GM18861 (cell line): ENCODE results near the gene GTF2I.
"Not testable (repeated sequence)": the region's sequence is repeated elsewhere in the genome, so short reads cannot be mapped to it uniquely, and the experiment has no call there.

Experiments
- ATAC-seq: cut with Tn5 transposase; IDR thresholded peaks from one replicate; pipeline ENCODE4 v1.9.1; 2021; ENCODE audit not compliant: unreplicated experiment

Gene GTF2I

DNA sequence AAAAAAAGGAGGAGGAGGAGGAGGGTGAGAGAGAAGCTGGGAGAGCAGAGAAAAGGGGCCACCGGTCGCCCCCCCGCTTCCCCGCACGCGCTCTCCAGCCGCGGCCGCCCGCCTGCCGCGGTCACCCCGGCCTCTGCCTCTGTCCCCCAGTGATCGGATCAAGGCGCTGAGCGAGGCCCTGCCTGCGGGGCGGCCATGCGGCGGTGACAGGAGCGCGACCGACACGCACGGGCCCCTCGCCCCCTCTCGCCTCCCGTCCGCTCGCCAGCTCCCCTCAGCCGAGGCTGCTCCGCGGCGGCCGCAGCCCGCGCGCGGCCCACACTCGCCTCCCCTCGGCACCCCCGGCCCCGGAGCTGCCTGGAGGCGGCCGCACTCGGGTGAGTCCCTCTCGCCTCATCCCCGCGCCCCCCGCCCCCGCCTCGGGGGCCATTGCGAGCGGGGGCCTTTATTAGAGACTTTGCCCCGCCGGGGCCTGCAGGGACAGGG lies at the start of gene GTF2I:
Gene GTF2I (plus strand): TSS at position 27 of the 486 bp plus-strand sequence. CDS start 31,411 bp downstream, outside the sequence.
- ATAC-seq: peak; percentile 2

DNA sequence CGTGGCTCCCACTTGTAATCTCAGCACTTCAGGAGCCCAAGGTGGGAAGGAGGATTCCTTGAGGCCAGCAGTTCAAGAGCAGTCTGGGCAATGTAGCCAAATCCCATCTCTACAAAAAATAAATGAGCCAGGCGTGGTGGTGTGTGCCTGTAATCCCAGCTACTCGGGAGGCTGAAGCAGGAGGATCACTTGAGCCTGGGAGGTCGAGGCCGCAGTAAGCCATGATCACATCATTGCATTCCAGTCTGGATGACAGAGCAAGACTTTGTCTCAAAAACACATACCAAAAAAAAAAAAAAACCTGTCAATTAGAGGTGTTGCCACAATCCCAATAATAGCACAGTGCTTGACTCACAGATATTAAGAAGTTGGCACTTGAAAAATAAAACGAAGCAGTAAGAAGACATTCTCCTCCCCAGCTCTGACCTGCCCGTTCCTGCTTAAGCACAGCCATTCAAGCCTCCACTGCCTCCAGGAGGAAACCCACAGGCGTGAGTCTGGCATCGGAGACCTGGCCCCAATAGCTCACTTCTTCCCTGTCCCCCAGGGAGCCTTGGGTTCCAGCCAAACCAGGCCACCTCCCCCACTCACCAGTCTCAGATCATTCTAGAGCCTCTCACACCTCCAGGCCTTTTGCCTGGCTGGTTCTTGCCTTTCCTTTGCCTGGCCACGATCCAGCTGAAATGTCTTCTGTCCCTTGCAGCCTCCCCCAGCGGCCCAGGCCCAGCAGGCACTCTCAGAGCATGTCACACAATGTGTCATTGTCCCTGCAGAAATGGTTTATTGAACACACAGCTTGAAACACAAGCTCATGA lies 45.3 kb upstream of the GTF2I start:
- ATAC-seq: no peak

DNA sequence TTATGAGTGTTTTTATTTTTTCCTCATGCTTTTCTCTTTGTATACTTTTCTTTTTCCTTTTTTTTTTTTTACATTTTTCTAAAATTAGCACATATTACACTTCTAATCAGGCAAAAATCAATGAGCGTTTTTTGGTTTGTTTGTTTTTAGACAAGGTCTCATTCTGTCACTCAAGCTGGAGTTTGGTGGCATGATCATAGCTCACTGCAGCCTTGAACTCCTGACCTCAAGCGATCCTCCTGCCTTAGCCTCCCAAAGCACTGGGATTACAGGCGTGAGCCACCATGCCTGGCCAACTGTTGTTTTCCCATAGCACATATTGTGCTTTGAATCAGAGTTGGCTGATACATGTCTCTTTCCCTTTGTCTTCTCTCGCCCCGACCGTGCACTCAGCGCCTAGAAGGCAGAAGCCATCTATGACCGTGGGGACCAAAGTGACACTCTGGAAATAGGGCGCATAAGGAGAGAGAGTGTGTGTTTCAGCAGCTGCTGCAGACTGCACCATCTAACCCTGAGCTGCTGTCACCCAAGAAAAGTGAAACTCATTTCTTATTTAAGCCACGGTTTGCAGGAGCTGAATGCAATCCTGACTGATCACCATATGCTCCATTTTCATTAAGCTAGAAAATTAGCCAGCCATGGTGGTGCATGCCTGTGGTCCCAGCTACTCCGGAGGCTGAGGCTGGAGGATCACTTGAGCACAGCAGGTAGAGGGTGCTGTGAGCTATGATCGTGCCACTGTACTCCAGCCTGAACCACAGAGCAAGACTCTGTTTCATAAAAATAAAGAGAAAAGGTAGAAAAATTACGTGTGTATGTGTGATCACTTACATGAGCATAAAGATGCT lies 41.4 kb upstream of the GTF2I start:
- no peak for ATAC-seq

DNA sequence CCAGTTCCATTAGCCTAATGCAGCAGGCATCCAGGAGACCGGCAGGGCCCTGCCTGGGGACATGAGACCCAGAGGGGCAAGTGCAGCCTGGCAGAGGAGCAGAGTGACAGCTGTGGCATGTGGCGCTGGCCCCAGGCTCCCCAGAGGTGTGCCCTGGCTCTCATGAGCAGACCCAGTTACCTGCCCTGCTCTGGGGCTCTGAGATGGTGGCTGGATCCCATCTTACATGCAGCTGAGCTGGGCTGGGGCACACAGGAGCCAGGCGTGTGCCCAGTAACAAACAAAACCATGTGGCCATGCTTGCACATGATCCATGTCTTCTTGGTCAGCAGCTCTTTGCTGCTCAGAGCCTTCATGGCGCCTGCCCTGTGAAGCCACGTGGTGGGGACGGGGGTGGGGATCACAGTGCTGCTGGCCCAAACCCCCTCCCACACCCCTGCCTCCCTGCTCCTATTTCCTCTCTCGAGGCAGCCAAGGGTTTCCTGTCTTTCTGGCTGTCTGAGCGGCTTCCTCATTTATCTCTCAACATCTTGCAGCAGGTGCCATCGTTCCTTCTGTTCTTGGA lies 40.3 kb upstream of the GTF2I start:
- ATAC-seq: no peak

DNA sequence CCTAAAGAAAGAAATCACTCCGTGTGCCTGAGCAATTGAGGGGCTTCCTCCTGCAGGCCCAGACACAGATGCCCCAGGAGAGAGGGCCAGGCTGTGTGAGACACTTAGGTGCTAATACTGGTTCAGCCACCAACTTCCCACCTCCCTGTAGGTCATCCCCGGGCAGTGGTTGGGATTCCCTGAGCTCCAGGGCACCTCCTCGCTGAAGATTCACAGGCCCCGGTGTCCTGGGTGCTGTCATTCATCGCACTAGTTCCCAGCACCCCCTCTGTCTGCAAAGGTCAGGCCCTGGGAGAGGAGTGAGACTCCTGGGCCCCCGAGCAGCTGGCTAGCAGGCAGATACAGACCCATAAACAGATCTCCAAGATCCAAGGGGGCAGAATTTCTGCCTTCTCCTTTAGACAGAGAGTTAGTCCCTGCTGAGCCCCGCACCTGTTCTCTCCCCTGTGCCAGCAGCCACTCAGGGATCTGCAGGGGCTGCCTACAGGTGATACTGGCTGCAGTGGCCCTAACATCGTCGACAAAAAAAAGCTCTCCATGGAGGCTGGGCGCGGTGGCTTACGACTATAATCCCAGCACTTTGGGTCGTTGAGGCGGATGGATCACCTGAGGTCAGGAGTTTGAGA lies 38.2 kb upstream of the GTF2I start:
- ATAC-seq: no peak

DNA sequence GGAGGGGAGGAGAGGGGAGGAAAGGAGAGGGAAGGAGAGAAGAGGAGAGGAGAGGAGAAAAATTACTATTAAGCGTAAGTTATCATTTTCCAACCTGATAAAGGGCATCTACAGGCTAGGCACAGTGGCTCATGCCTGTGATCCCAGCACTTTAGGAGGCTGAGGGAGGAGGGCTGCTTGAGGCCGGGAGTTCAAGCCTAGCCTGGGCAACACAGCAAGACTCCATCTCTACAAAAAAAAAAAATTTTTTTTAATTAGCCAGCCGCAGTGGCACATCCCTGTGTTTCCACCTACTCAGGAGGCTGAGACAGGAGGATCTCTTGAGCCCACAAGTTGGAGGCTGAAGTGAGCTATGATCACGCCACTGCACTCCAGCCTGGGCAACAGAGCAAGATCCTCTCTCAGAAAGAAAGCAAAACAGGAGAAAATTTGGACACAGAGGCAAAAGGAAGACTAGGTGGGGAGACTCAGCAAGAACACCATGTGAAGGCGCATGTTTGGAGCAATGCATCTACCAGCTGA lies 35.2 kb upstream of the GTF2I start:
- no peak for ATAC-seq

DNA sequence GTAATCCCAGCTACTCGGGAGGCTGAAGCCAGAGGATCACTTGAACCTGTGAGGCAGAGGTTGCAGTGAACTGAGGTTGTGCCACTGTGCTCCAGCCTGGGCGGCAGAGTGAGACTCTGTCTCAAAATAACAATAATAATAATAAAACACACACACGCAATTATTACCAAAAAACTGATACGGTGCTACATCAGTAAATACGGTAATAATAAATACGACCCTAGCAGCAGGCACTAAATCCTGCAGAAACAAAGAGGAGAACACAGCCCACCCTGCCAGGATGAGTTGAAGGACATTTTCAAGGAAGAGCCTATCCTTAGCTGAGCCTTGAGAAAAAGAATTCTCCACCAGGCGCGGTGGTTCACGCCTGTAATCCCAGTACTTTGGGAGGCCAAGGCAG lies 34.4 kb upstream of the GTF2I start:
- ATAC-seq: no peak

DNA sequence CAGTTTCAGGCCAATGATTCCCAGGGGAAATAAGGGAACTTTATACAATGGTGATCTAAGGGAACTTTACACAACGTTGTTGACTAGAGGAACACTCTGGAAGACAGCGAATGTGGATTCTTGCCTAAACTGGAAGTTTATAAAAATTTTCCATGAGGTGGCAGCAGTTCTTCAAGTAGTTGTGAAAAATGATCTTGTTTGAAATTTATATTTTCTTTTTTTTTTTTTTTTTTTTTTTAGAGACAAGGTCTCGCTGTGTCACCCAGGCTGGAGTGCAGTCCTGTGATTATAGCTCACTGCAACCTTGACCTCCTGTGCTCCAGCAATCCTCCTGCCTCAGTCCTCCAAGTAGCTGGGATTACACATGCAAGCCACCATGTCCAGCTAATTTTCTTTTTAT lies 32.1 kb upstream of the GTF2I start:
- ATAC-seq: no peak

DNA sequence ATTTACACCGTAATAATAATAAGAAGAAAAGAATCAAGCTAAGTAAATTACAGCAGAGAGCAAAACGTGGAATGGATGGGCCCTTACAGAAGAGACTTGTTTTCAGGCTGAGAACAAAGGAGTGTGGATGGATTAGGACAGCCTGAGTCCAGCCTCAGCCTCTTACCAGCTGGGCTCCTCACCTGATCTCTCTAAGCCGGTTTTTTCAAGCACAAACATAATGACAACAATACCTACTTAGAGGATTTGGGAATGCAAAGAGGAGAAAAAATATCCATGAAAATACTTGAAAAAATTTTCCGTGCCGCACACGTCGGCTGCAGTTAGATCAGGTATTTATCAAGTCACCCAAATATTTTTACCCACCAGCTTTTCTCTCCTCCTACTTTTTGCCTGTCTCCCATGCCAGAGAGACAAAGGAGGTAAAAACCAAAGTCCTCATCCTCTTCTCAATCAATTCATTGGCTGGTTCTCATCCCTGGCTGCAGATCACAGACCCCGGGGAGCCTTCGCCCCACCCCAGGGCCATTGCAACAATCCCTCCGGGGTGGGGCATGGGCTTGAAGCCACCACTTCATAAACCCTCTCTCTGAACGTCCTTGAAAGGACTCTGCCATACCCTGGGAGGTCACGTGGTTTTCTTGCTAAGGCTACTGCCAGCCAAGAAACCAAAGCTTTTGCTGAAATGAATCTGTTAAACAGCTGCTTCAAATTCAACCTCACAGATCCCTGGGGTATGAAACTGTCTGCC lies 29.7 kb upstream of the GTF2I start:
- no peak for ATAC-seq

DNA sequence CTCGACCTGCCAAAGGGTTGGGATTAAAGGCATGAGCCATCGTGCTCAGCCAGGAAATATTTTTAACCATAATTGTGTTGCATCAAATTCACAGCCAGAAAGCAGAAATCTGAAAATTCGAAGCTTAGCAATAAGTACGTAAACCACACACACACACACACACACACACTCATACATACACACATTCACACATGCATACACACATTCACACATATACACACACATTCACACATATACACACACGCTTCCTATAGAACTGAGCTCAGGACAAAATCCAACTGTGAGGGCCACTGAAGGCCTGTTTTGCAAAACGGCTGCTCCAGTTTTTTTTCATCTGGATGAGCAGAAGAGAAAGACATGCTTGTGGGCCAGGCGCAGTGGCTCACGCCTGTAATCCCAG lies 25.0 kb upstream of the GTF2I start:
- no peak for ATAC-seq

DNA sequence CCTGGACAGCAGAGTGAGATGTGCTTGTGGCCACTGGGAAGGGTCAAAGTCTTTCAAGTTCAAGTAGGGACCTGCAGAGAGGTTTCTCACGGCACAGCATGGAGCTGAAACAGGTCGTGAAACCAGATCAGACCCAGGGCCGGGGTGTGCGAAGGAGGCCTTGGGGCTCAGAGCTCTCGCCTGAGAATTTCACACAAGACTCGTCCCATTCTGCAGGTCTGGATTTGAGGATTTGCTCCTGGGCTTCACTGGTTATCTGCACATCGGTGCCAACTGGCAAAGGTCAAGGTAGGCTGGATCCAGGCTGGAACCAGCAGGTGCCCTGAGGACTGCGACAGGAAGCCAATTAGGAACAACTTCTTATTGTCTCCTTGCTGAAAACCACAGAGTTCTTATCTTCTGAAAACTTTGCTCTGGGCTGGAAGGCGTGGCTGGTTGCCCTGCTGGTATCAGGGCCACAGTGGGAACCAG lies 24.0 kb upstream of the GTF2I start:
- no peak for ATAC-seq

DNA sequence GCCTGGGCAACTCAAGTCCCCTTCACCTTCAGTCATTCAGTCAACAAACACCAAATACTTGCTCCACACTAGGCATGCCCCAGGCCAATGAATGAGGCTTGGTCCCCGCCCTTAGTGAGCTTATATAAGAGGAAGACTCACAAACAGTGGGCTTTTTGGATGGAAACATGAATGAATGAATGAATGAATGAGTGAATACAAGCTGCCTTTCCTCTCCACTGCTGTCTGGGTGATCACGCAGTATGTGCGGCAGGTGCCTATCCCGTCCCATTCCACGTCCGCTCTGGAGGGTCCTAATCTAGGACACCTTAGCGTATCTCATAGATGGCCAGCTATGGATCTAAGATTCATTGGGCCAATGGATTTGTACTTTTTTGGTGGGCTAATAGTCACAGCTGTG lies 19.8 kb upstream of the GTF2I start:
- no peak for ATAC-seq

DNA sequence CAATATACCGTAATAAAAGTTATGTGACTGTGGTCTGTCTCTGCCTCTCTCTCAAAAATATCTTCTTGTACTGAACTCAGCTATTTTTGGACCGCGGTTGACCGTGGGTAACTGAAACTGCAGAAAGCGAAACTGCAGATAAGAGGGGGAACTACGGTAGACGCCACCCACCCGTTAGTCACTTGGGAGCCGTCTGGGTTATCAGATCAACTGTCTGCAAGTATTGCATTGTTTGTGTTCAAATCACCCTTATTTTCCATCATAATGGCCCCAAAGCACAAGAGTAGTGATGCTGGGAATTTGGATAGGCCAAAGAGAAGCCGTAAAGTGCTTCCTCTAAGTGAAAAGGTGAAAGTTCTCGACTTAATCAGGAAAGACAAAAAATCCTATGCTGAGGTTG lies 7.5 kb upstream of the GTF2I start:
- ATAC-seq: peak; percentile 69

DNA sequence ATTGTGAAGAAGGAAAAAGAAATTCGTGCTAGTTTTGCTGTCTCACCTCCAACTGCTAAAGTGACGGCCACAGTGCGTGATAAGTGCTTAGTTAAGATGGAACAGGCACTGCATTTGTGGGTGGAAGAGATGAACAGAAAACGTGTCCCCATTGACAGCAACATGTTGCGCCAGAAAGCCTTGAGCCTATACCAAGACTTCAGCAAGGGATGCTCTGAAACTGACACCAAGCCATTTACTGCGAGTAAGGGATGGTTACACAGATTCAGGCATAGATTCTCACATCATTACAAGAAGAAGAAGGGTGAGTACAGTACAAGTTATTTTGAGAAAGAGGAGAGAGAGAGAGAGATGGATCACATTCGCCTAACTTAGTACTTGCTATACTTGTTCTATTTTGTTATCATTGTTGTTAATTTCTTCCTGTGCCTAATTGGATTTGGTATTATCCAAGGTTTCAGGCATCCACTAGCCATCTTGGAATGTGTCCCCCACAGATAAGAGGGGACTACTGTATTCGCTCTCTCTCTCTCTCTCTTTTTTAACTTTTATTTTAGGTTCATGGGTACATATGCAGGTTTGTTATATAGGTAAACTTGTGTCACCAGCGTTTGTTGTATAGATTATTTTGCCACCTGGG lies 6.9 kb upstream of the GTF2I start:
- ATAC-seq: not testable (repeated sequence)

DNA sequence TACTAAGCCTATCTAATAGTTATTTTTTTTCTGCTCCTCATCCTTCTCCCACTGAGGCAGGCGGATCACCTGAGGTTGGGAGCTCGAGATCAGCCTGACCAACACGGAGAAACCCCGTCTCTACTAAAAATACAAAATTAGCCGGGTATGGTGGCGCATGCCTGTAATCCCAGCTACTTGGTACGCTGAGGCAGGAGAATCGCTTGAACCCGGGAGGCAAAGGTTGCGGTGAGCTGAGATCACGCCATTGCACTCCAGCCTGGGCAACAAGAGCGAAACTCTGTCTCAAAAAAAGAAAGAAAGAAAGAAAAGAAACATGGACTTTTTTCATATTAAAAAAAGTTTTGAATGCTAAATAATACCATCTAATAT lies 6.4 kb upstream of the GTF2I start:
- ATAC-seq: not testable (repeated sequence)

DNA sequence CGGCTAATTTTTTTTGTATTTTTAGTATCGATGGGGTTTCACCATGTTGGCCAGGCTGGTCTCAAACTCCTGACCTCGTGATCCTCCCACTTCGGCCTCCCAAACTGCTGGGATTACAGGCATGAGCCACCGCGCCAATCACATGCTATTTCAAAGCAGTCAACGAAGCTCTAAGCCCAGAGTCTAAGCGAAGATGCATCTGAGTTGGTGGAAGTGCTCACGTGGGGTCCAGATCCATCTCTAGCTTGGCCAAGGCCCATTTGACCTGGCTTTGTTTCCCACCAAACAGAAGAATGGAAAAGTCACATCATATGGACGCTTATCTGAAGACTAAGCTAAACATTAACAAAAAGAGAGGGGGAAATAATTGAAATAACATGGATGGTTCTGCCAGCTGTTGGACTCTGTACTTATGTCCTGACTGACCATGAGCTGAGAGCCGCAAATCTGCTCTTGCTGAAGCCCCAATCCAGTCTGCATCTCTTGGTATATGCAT lies 3.8 kb upstream of the GTF2I start:
- ATAC-seq: no peak

DNA sequence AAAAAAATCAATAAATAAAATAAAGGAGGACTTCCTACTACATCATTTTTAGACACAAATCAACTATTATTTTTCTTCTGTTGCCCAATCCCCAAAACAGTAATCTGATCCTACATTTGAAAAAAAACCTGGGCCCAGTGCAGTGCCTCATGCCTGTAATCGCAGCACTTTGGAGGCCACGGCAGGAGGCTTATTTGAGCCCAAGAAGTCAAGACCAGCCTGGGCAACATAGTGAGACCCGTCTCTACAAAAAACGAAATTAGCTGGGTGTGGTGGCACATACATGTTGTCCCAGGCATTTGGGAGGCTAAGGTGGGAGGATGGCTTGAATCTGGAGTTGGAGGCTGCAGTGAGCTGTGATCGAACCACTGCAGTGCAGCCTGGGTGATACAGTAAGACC lies 2.7 kb upstream of the GTF2I start:
- no peak for ATAC-seq

DNA sequence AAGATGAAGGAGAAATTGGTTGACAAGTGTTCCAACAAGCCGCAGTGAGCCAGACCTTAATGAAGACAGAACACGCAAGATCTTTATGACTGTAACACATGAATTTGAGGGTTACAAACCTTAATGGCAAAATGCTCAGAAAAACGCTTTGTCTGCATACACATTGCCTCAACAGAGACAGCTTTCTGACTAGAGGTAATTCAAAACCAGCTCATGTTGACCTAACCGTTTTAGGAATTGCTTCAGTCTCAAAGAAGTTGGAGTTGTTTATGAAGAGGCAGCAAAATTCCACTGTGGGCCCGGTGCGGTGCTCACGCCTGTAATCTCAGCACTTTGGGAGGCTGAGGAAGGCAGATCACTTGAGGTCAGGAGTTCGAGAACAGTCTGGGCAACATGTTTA lies 2.2 kb upstream of the GTF2I start:
- ATAC-seq: no peak

DNA sequence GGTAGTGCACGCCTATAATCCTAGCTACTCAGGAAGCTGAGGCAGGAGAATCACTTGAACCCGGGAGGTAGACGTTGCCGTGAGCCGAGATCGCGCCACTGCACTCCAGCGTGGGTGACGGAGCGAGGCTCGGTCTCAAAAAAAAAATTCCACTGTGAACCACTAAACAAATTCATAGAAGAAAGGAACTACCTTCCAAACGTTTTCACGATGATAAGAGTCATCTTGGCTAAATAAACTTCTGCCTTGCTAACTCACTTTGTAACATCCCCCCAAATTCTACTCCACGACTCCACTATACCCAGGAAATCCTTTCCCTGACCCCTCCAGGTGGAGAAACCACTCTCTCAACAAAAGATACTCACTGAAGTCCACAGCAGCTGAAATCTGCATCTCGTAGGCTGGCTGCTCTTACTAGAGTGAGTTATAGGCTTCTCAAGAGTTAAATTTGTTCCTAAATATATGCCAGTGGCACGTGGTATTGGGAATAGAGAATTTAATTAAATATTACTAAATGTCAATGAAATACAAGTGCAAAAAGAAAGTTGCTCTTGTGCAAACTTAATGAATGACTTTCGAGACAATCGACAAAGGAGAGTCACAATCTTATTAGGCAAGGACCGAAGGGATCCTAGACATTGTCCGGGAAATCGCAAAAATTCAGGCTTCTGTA lies 1.6 kb upstream of the GTF2I start:
- ATAC-seq: no peak
